HEK293 (cell line): ENCODE data around the gene SRR.

ENCODE experiments used
- KLF16 ChIP-seq: fragments of 450-650 bp; formaldehyde crosslinking; IDR thresholded peaks from 2 replicates; pipeline ENCODE4 v1.5.1; 2017; ENCODE audit warnings: missing biosample characterization, missing genetic modification characterization
- ZNF416 ChIP-seq: fragments of 450-650 bp; formaldehyde crosslinking; IDR thresholded peaks from 2 replicates; pipeline ENCODE4 v1.5.1; 2016; ENCODE audit warnings: missing biosample characterization, missing genetic modification characterization
- ZNF433 ChIP-seq: fragments of 450-650 bp; formaldehyde crosslinking; IDR thresholded peaks from 2 replicates; pipeline ENCODE4 v1.5.1; 2016; ENCODE audit warnings: missing biosample characterization, missing genetic modification characterization, low read depth
- ZNF629 ChIP-seq: fragments of 450-650 bp; formaldehyde crosslinking; IDR thresholded peaks from 2 replicates; pipeline ENCODE4 v1.5.1; 2017; ENCODE audit warnings: missing biosample characterization, missing genetic modification characterization
- ZNF777 ChIP-seq: fragments of 450-650 bp; formaldehyde crosslinking; IDR thresholded peaks from 2 replicates; pipeline ENCODE4 v1.5.1; 2017; ENCODE audit warnings: missing biosample characterization, missing genetic modification characterization, borderline replicate concordance
- TF ChIP-seq, protein P1 (sequence below): fragments of 450-650 bp; formaldehyde crosslinking; IDR thresholded peaks from 2 replicates; pipeline ENCODE4 v1.5.1; 2016; ENCODE audit warnings: missing biosample characterization, missing genetic modification characterization

DNA sequence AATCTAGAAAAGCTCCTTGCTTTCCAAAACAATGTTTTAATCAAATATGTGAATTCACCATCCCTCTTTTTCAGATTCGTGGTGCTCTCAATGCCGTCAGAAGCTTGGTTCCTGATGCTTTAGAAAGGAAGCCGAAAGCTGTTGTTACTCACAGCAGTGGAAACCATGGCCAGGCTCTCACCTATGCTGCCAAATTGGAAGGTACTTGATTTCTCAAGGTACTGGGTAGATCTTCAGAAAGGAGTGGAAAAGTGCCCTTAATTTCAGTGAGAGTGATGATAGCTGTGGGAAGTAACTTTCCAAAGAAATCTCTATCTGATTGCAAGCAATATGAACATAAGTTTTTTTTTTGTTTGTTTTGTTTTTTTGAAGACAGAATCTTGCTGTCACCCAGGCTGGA lies 14.0 kb downstream of the SRR start:
- TF ChIP-seq KLF16 (no peak), ZNF629 (tag by site-specific recombination) (no peak), ZNF777 (tag by site-specific recombination) (no peak), ZNF416 (tag by site-specific recombination) (no peak), ZNF433 (no peak)
- TF ChIP-seq, protein P1, sequence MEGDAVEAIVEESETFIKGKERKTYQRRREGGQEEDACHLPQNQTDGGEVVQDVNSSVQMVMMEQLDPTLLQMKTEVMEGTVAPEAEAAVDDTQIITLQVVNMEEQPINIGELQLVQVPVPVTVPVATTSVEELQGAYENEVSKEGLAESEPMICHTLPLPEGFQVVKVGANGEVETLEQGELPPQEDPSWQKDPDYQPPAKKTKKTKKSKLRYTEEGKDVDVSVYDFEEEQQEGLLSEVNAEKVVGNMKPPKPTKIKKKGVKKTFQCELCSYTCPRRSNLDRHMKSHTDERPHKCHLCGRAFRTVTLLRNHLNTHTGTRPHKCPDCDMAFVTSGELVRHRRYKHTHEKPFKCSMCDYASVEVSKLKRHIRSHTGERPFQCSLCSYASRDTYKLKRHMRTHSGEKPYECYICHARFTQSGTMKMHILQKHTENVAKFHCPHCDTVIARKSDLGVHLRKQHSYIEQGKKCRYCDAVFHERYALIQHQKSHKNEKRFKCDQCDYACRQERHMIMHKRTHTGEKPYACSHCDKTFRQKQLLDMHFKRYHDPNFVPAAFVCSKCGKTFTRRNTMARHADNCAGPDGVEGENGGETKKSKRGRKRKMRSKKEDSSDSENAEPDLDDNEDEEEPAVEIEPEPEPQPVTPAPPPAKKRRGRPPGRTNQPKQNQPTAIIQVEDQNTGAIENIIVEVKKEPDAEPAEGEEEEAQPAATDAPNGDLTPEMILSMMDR: no peak
